Activated T-cell treated with anti-CD3 and anti-CD28 coated beads for 24 hours (primary cell): ENCODE results near the gene ATG4D.
"Not testable (repeated sequence)": the region's sequence is repeated elsewhere in the genome, so short reads cannot be mapped to it uniquely, and the experiment has no call there.

Source experiments
- DNase-seq: peaks from one replicate; pipeline ENCODE4 v3.0.0-alpha.2; 2020; ENCODE audit warnings: low read depth

The ATG4D gene

GRCh38 chr19:10519421-10519820, 24.3 kb upstream of the ATG4D start:
- no peak for DNase-seq

DNA sequence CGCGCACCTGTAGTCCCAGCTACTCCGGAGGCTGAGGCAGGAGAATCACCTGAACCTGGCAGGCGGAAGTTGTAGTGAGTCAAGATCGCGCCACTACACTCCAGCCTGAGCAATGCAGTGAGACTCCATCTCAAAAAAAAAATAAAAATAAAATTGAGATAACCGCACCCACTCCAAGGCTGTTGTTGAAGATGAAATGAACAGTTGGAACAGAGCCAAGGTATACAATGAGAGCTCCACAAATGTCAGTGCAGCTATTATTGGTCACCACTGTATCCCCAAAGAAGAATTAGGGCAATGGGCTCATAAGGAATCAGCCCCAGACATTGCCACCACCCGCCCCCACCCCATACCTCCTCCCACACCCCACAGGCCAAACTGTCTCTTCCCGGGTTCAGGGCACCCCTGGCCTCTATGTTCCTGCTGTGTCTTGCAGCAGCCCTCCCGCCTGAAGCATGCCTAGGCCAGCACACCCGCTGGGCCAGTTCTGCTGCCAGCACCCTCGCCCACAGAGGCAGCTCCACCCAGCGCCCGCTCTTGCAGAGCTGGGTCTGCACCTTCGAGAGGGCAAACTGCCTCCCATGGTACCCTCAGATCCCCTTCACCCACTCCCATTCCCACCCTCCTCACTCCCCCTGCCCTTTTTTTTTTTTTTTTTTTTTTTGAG, 22.9 kb upstream of the ATG4D start:
- DNase-seq, result no peak

- no peak for DNase-seq
These were observed 22.1 kb upstream of the ATG4D start for GRCh38 chr19:10521461-10522171.

DNA sequence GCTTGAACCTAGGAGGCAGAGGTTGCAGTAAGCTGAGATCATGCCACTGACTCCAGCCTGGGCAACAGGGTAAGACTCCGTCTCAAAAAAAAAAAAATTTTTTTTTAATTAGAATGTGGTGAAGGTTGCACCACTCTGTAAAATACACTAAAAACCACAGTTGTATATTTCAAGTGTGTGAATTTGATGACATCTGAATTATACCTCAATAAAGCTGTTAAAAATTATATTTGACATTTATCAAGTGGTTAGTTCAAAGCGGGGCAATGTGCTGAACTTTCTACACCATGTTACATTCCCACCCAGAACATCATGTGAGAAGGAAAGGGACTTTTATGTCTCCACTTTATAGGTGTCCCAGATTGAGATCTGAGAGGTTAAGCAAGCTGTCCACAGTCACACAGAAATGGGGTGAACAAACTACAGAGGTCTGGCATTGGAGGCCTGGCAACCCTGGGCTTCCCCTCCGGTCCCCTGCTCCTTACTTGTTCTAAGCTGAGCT, 20.5 kb upstream of the ATG4D start:
- DNase-seq, result no peak

DNA sequence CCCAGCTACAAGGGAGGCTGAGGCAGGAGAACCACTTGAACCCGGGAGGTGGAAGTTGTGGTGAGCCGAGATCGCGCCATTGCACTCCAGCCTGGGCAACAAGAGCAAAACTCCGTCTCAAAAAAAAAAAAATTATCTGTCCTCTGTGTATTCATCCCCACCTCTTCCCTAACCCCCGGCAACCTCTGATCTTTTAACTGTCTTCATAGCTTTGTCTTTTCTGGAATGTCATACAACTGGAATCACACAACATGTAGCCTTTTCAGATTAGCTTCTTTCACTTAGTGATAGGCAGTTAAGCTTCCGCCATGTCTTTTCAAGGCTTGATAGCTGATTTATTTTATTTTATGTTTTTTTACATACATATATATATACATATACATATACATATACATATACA, 18.1 kb upstream of the ATG4D start:
- no peak for DNase-seq

- DNase-seq, result not testable (repeated sequence)
These were observed 16.8 kb upstream of the ATG4D start for GRCh38 chr19:10526887-10527286.

DNA sequence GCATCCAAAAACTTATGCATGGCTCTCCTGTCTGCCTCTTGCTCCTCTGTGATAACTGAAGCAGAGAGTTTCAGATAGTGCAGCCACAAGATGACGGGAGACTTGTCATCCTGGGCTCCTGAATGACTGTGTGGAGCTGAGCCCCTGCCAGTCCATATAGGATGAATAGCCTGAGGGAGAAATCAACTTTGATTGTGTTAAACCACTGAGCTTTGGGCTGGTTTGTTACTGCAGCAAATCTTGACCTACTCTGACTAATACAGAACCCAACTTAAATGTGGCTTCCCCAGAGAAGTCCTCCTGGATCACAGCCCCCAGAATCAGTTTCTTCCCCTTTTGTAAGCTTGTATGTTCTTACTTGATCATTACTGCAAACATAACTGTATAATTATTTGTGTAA, 11.2 kb upstream of the ATG4D start:
- DNase-seq, result no peak

DNA sequence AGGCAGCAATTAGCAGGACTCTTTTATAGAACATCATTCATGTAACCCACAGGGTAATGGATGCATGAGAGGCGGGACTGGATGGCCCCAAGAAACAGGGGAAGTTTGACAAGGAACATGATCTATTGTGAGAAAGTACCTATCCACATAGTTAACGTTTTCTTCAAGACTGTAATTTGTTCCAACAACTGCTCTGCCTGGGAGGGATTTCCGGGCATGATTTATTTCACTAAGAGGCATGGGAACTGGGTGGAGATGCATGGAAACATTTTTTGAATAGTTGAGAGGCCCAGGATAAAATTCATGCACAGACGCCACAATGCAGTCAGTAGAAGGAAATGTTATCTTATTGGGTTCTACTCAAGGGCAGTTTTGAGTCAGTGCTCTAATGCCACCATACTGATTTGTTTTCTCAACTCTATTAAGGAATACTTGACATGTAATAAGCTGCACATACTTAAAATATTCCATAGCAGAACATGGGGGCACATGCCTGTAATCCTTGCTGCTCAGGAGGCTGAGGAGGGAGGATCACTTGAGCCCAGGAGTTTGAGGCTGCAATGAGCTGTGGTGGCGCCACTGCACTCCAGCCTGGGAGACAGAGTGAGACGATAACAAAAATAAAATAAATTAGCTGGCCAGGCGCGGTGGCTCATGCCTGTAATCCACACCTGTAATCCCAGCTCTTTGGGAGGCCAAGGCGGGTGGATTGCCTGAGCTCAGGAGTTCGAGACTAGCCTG, 9.9 kb upstream of the ATG4D start:
- DNase-seq, result no peak

- DNase-seq, result no peak
These were observed 8.1 kb upstream of the ATG4D start for GRCh38 chr19:10535613-10536012.

DNA sequence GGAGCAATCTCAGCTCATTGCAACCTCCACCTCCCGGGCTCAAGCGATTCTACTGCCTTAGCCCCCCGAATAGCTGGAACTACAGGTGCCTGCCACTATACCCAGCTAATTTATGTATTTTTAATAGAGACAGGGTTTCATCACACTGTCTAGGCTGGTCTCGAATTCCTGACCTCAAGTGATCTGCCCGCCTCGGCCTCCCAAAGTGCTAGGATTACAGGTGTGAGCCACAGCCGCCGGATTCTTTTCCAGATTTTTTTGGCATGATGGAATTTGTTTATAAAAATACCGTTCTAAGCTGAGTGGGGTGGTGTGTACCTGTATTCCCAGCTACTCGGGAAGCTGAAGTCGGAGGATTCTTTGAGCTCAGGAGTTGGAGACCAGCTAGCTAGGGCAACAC, 6.0 kb upstream of the ATG4D start:
- no peak for DNase-seq

- no peak for DNase-seq
These were observed 5.3 kb upstream of the ATG4D start for GRCh38 chr19:10538204-10538983.

- not testable (repeated sequence) for DNase-seq
These were observed 4.7 kb upstream of the ATG4D start for GRCh38 chr19:10539016-10539415.

- DNase-seq, result no peak
These were observed 665 bp upstream of the ATG4D start for GRCh38 chr19:10543059-10543419.

GRCh38 chr19:10544242-10544752, 593 bp downstream of the ATG4D start:
- DNase-seq, result no peak

DNA sequence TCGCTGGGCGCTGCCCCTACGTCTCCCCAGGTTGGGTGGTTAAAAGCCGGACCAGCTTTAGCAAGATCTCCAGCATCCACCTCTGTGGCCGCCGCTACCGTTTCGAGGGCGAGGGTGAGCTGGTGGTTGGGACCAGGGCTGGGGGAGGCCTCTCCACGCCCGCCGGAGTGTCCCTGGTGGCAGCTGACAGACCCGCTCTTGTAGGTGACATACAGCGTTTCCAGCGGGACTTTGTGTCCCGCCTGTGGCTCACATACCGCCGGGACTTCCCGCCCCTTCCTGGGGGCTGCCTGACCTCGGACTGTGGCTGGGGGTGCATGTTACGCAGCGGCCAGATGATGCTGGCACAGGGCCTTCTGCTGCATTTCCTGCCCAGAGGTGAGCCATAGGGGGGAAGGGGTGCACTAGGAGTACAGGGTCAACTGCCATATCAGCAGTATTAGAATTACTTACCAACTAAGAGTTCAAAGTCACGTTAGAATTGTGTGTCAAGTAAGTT, 1.1 kb downstream of the ATG4D start:
- no peak for DNase-seq

DNA sequence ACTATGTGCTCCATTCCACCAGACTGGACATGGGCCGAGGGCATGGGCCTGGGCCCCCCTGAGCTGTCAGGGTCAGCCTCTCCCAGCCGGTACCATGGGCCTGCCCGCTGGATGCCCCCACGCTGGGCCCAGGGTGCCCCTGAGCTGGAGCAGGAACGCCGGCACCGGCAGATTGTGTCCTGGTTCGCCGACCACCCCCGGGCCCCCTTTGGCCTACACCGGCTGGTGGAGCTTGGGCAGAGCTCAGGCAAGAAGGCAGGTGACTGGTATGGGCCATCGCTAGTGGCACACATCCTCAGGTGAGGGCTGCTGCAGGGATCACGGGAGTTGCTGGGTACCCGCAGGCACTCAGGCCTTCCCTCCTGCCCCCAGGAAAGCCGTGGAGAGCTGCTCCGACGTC, 3.1 kb downstream of the ATG4D start:
- no peak for DNase-seq

DNA sequence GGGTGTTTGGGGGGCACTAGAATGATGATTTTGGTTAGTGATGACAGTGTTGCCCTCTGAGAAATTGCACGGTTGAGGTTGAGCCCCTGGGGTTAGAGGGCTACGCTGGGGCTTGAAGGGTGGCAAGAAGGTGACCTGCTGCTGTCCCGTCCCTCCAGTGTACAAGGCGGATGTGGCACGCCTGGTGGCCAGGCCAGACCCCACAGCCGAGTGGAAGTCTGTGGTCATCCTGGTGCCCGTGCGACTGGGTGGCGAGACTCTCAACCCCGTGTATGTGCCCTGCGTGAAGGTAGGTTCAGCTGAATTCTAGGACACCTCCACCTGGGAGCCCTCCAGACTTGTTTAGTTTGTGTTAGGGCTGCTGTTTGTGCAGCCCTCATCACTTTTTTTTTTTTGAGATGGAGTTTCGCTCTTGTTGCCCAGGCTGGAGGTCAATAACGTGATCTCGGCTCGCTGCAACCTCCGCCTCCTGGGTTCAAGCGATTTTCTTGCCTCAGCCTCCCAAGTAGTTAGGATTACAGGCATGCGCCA, 5.1 kb downstream of the ATG4D start:
- no peak for DNase-seq

GRCh38 chr19:10549733-10550132, 6.0 kb downstream of the ATG4D start:
- DNase-seq, result no peak

DNA sequence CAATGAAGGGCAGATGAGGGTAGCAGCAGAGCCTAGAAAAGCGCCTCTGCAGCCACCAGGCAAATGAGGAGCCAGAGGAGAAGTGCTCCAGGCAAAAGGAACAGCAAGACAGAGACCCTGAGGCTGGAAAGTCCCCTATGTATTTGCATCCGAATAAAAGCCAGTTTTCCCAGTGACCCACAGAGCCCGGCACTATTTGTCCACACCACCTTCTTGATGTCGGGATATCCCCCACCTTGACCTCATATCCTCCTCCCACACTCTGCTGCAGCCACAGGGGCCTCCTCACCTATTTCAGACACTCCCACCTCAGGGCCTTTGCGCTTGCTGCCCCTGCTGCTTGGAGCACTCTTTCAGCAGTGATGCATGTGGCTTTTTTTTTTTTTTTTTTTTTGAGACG, 6.6 kb downstream of the ATG4D start:
- no peak for DNase-seq

GRCh38 chr19:10551006-10551405, 7.3 kb downstream of the ATG4D start:
- DNase-seq, result not testable (repeated sequence)

DNA sequence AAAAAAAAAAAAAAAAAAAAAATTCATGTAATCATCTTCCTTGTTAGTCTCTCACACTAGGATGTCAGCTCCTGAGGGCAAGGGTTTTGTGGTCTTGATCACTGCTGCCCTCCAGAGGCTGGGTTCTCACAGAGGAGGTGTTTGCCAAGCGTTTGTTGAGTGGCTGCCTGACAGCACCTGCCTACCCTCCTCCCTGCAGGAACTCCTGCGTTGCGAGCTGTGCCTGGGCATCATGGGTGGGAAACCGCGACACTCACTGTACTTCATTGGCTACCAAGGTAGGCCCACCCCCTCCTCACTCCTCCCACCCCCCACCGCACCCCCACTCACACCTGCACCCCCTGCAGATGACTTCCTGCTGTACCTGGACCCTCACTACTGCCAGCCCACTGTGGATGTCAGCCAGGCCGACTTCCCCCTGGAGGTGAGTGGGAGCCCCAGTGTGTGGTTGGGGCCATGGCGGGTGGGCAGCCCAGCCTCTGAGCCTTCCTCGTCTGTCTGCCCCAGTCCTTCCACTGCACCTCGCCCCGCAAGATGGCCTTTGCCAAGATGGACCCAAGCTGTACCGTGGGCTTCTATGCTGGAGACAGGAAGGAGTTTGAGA, 8.1 kb downstream of the ATG4D start:
- no peak for DNase-seq
